NCI-H526 treated with DMSO at 0.1 percent for 48 hours (cell line): ENCODE results near the gene CLEC3B.
"Not testable (repeated sequence)": the region's sequence is repeated elsewhere in the genome, so short reads cannot be mapped to it uniquely, and the experiment has no call there.

Experiments
- DNase-seq: peaks from one replicate; lab custom pipeline; 2025; lab: John Stamatoyannopoulos, UW

CLEC3B gene

GRCh38 chr3:45026038-45026437 is at the start of gene CLEC3B:
TSS of gene CLEC3B (plus strand) at chr3:45026303. CDS start at chr3:45026363, 60 bp downstream.
- DNase-seq: no peak

GRCh38 chr3:44981220-44981619 is 44.9 kb upstream of the CLEC3B start:
- no peak for DNase-seq

- no peak for DNase-seq
Measured at GRCh38 chr3:44981751-44982150, 44.4 kb upstream of the CLEC3B start.

DNA sequence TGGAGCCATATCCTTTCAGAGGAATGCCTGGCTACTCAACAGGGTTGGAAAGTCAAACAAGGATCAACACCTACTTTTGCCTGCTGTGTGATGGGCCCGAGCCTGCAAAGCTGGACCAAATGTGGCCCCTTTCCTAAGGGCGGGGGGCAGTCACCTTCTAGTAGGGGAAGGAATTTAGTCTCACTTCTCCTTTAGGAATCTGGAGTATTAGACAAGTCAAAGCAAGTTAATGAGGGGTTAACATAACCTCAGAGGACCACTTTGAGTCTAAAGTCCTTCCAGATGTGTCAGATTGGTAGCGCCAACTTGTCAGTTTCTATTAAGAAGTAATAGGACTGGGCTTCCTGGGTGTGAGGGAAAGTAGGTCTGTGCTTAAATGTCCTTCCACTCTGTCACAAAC is 43.3 kb upstream of the CLEC3B start:
- no peak for DNase-seq

GRCh38 chr3:44983484-44983941 is 42.6 kb upstream of the CLEC3B start:
- no peak for DNase-seq

- no peak for DNase-seq
Measured at GRCh38 chr3:44984335-44984734, 41.8 kb upstream of the CLEC3B start.

GRCh38 chr3:44986330-44986729 is 39.8 kb upstream of the CLEC3B start:
- DNase-seq: not testable (repeated sequence)

DNA sequence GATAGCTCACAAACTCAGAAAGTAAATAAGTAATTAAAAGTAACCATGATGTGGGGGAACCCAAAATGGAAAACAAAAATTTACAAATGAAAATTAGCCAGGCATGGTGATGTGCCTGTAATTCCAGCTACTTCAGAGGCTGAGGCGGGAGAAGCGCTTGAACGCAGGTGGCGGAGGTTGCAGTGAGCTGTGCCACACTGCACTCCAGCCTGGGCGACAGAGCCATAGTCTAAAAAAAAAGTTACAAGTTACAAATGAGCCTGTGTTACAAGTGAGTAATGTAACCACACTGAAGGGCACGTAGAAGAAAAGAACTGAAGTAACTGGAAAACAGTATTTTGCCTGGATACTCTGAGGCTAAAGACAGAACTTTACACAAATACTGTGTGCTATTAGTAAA is 38.8 kb upstream of the CLEC3B start:
- no peak for DNase-seq

DNA sequence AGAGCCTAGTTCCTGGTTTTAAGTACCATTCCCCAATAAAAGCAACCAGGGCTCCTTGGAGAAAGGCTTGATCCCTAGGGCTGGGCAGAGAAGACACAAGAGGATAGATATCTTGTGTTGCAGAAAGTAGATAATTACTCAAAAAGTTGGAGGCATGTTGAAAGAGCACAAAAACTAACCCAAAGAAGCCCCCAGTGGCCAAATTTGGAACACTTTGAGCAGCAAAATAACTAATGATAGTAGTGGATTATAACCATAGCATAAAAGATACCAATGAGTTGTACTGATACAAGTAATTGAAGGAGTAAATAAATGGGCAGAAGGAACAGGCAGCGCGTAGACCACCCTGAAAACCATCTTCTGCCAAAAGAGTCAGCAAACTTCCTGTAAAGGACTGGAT is 38.0 kb upstream of the CLEC3B start:
- no peak for DNase-seq

GRCh38 chr3:44989141-44989540 is 37.0 kb upstream of the CLEC3B start:
- no peak for DNase-seq

DNA sequence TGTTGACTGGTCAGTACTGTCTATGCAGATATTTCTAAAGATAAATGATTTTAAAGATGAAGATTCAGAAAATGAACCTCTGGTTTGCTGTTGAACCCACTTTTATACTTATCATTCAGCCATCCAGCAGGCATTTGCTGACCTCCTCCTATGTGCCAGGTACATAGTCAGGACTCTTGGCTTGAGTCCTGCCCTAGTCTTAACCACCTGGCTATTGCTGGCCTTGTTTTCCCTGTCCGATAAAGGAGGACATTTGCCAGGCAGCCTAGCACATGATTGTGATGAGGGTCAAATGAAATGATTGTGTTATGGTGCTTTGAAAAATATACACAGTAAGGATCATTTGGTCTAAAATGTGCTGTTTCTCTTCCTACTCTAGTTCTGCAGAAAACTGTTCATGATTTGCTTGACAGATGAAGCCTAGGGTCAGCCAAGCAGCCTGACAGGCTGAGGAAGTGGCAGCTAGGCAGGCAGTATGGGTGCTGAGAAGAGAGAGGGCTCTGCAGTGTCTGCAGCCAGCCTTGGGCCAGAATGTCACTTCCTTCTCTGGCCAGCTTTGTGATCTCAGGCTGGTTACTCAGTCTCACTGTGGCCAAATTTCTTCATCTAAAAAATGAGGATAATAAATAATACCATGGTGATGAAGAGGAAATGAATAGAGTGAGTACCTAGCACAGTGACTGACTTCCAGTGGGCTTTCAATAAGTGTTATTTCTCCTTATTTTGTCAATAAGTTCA is 36.3 kb upstream of the CLEC3B start:
- DNase-seq: no peak

DNA sequence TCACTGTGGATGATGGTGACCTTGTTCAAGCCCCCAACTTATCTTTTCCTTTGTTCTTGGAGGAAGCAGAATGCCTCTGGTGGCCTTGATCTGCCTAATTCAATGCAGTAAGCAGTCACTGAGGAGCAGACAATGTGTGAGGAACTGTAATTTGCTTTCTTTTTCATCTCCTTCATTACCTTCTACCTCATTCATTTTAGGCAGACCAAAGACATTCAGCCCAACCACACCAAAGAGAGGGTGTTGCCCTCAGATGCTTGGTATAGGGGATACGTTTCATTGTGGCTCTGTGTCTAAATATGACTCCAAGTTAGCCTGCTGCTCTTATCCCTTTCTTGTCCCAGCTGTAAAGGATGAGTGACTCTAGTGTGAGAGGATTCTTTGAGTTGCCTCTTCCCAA is 34.8 kb upstream of the CLEC3B start:
- DNase-seq: no peak

GRCh38 chr3:44992555-44993470 is 33.3 kb upstream of the CLEC3B start:
- DNase-seq: no peak

GRCh38 chr3:44993471-44994205 is 32.5 kb upstream of the CLEC3B start:
- no peak for DNase-seq

DNA sequence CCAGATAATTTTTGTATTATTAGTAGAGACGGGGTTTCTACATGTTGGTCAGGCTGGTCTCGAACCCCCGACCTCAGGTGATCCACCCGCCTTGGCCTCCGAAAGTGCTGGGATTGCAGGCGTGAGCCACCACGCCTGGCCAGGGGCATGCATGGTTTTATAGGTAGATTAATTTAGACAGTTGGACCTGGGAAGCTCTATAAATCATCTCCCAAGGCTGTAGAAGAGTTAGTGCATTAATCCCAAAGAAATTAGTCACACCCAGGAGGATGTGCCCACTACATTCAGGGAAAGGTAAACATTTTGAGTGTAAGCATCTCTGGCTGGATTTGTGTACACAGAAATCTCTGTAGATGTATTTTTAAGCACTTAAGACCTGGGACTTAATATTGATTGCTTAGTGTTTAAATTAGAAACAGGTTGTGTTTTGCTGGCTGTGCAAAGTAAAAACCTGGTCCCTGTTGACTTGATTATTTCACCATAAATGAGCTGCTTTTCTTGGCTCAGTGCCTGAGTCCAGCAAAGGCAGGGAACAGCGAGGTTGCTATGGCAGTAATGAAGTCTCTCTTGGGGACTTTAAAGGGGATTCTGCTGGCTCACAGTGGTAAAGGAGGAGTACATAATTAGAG is 30.8 kb upstream of the CLEC3B start:
- no peak for DNase-seq

DNA sequence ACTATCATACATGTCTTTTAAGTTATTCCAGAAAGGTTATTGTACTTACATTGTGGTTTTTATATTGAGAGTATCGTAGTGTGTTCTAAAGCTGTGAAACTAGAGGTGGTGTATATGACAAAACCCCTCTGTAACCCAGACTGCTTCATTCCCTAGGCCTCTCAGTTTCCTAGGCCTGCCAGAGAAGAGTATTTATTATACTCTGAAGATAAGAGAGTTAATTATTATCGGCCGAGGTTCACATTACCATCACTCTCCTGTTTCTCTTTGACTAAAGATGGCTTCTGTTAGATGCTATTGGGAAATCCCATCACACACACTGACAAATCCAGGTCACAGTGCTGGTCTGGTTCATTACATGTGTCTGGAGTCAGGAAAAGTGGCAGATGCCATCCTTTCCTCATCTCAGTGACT is 29.5 kb upstream of the CLEC3B start:
- no peak for DNase-seq

DNA sequence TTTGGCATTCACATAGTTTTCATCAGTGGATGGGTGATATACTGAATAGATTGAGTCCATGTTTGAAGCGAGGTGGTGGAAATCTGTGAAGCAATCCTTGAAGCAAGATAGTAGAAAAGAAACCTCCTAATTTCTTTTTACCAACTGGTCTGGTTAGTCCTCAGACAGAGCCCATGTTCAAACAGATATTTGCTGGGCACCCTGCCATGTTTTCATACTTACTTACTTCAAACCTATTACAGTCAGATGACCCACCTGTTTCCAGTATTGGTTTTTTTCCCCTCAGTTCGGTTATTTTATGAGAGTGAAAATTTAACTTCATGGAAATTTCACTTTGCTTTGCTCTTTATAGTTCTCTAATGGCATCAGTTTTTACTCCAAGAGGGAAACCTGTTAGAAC is 26.3 kb upstream of the CLEC3B start:
- DNase-seq: no peak

DNA sequence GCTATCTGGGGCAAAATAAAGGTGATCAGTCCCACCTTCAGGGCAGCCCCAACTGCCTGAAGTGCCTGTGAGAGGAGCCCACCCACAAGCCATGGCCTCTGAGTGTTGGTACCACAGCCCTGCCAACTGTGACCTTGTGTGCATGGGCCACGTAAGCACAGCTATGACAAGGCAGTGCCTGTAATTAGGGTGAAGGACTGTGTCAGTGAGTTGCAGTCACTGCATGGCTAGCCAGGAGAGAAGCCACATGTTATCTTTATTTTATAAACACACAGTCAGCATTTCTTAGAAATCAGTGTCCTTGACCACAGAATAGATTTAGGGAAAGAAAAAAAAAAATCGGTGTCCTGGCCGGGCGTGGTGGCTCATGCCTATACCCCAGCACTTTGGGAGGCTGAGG is 25.3 kb upstream of the CLEC3B start:
- DNase-seq: no peak

DNA sequence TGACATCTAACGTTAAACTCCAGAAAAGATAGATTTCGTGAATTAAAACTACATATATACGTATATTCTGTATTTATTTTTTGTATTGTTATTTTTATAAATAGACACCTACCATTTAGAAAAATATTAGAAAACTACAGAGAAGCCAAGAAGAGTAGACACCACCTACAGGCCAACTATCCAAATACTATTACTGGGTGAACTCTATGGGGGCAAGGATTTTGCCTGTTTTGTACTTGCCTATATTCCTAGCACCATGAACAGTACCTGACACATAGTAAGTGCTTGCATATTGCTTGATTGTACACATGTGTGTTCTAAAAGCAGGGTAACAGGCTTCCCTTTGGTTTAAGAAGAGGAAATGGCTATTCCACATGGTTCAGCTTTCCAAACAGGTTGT is 24.4 kb upstream of the CLEC3B start:
- DNase-seq: no peak

DNA sequence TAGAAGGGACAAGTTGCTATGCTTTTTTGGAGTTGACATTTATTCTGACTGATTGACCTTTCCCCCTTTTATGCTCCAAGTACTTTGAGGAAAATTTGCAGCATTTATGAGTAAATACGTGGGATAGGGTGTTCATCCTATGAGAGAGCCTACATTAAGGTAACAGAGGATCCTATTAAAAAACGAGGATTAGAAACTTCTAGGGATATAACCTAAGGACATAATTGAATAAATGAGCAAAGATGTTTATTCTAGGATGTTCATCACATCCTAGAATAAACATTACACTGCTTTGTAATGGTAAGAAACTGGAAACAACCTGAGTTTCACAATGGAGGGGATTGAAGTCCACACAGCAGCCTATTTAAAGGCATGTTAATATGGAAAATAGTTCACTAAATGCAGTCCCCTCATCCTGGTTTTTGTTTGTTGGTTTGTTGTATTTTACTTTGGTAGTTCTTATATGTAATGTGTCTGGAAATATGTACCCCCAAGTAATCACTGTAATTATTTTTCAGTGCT is 23.9 kb upstream of the CLEC3B start:
- DNase-seq: no peak

DNA sequence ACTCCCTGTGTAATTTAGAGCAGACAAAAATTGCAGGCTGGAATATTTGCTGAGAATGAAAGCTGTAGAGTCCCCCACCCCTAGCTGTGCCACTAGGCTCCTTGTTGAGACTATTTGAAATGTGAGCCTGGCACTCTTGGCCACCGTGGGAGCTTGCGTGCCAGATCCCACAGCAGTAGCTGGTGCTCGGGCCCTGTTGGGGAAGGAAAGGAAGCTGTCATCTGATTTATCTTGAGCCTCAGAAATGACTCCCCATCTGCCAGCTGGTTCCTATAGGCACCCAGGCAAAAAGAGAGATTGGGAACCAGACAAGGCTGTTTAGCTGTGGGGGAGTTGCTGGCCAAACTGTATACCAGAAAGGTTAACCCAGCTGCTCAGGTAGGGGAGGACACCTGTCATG is 23.4 kb upstream of the CLEC3B start:
- no peak for DNase-seq

DNA sequence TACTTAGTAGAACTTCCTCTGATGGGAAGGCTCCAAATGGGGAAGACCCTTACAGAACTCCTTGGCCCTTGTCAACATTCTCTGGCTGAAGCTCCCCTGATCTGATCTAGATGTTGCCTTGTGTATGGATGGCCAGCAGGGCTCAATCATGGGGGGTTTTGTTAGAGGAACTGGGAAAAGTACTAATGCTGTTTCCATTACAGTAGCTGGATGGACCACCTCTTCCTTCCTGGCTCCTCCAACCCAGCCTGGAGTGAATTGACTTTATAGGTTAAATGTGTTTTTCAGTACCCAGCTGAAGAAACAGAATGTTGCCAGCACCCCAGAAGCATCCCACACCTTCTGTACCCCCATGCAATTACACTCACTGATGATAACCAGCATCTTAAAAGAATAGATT is 22.7 kb upstream of the CLEC3B start:
- no peak for DNase-seq
